SK-N-SH treated with all-trans-retinoic acid at 6 μM for 48 hours (cell line): ENCODE data around the gene SIGLEC9.

Experiments used
- ATAC-seq: fragments of 200-7000 bp; cut with Tn5 transposase; 3 replicates; pipeline ENCODE4 v1.9.1; 2020; ENCODE audit warnings: mild to moderate bottlenecking, moderate library complexity
- ARNTL ChIP-seq: fragments of 450-650 bp; formaldehyde crosslinking; IDR thresholded peaks from 2 replicates; pipeline ENCODE4 v1.5.0; 2020; ENCODE audit warnings: low read depth, mild to moderate bottlenecking, moderate library complexity, borderline replicate concordance
- BACH2 ChIP-seq: fragments of 250-450 bp; sonication (Bioruptor Pico); IDR thresholded peaks from 2 replicates; pipeline ENCODE4 v1.9.0; 2021; ENCODE audit warnings: mild to moderate bottlenecking, borderline replicate concordance
- CREB5 ChIP-seq: fragments of 250-450 bp; sonication (Bioruptor Pico); IDR thresholded peaks from 2 replicates; pipeline ENCODE4 v1.5.1; 2020; ENCODE audit warnings: low read depth, mild to moderate bottlenecking, moderate library complexity
- CSDC2 ChIP-seq: fragments of 250-450 bp; sonication (Bioruptor Pico); IDR thresholded peaks from 2 replicates; pipeline ENCODE4 v1.5.0; 2020; ENCODE audit warnings: mild to moderate bottlenecking, moderate library complexity
- CSRNP3 ChIP-seq: fragments of 250-450 bp; sonication (Bioruptor Pico); IDR thresholded peaks from 2 replicates; pipeline ENCODE4 v1.5.1; 2021; ENCODE audit warnings: mild to moderate bottlenecking, moderate library complexity
- ESRRG ChIP-seq: fragments of 250-450 bp; sonication (Bioruptor Pico); IDR thresholded peaks from 2 replicates; pipeline ENCODE4 v1.6.1; 2021; ENCODE audit warnings: mild to moderate bottlenecking
- GLIS3 ChIP-seq: fragments of 250-450 bp; sonication (Bioruptor Pico); IDR thresholded peaks from 2 replicates; pipeline ENCODE4 v1.5.0; 2020; ENCODE audit warnings: mild to moderate bottlenecking, moderate library complexity
- ISL1 ChIP-seq: fragments of 250-450 bp; sonication (Bioruptor Pico); IDR thresholded peaks from 2 replicates; pipeline ENCODE4 v2.1.2; 2022; ENCODE audit warnings: mild to moderate bottlenecking, moderate library complexity
- OSR1 ChIP-seq: fragments of 250-450 bp; sonication (Bioruptor Pico); IDR thresholded peaks from 2 replicates; pipeline ENCODE4 v1.8.0; 2022; ENCODE audit warnings: moderate library complexity, mild to moderate bottlenecking, inconsistent platforms
- PATZ1 ChIP-seq: fragments of 250-450 bp; sonication (Bioruptor Pico); IDR thresholded peaks from 2 replicates; pipeline ENCODE4 v1.8.0; 2020; ENCODE audit warnings: mild to moderate bottlenecking, moderate library complexity, borderline replicate concordance
- POU6F1 ChIP-seq: fragments of 250-450 bp; sonication (Bioruptor Pico); IDR thresholded peaks from 2 replicates; pipeline ENCODE4 v1.8.0; 2021; ENCODE audit warnings: low read depth, mild to moderate bottlenecking, moderate library complexity, borderline replicate concordance
- PPARA ChIP-seq: fragments of 250-450 bp; sonication (Bioruptor Pico); IDR thresholded peaks from 2 replicates; pipeline ENCODE4 v1.5.0; 2020; ENCODE audit warnings: mild to moderate bottlenecking, borderline replicate concordance
- TCF4 ChIP-seq: fragments of 250-450 bp; sonication (Bioruptor Pico); IDR thresholded peaks from 2 replicates; pipeline ENCODE4 v1.8.0; 2021; ENCODE audit warnings: mild to moderate bottlenecking, moderate library complexity, borderline replicate concordance
- TOX ChIP-seq: fragments of 250-450 bp; sonication (Bioruptor Pico); IDR thresholded peaks from 2 replicates; pipeline ENCODE4 v1.8.0; 2021; ENCODE audit warnings: mild to moderate bottlenecking, moderate library complexity, borderline replicate concordance
- TSHZ2 ChIP-seq: fragments of 250-450 bp; sonication (Bioruptor Pico); IDR thresholded peaks from 2 replicates; pipeline ENCODE4 v1.5.0; 2020; ENCODE audit warnings: mild to moderate bottlenecking, moderate library complexity
- ZC3H10 ChIP-seq: fragments of 250-450 bp; sonication (Bioruptor Pico); IDR thresholded peaks from 2 replicates; pipeline ENCODE4 v1.5.1; 2021; ENCODE audit warnings: mild to moderate bottlenecking, moderate library complexity
- ZFP3 ChIP-seq: fragments of 250-450 bp; sonication (Bioruptor Pico); IDR thresholded peaks from 2 replicates; pipeline ENCODE4 v1.5.0; 2020; ENCODE audit warnings: mild to moderate bottlenecking, moderate library complexity
- ZFP30 ChIP-seq: fragments of 450-650 bp; formaldehyde crosslinking; IDR thresholded peaks from 2 replicates; pipeline ENCODE4 v1.5.0; 2022; ENCODE audit warnings: mild to moderate bottlenecking, moderate library complexity
- ZNF565 ChIP-seq: fragments of 450-650 bp; formaldehyde crosslinking; conservative IDR thresholded peaks from 2 replicates; pipeline ENCODE4 v1.5.0; 2020; ENCODE audit warnings: low read depth, mild to moderate bottlenecking, moderate library complexity
- ZNF70 ChIP-seq: fragments of 450-650 bp; formaldehyde crosslinking; IDR thresholded peaks from 2 replicates; pipeline ENCODE4 v1.5.0; 2020; ENCODE audit warnings: mild to moderate bottlenecking, moderate library complexity

The SIGLEC9 gene

GRCh38 chr19:51098365-51099046, 26.2 kb upstream of the SIGLEC9 start (continued):
- TF ChIP-seq CREB5, result no peak

GRCh38 chr19:51099047-51099382, 25.7 kb upstream of the SIGLEC9 start:
- TF ChIP-seq ZFP3 (CRISPR knock-in tag) (no peak), OSR1 (CRISPR knock-in tag) (no peak), CSDC2 (CRISPR knock-in tag) (no peak), PPARA (no peak), ISL1 (CRISPR knock-in tag) (no peak), CREB5 (no peak), BACH2 (CRISPR knock-in tag) (no peak), TOX (CRISPR knock-in tag) (no peak), GLIS3 (CRISPR knock-in tag) (no peak), ESRRG (CRISPR knock-in tag) (no peak), TSHZ2 (no peak), POU6F1 (CRISPR knock-in tag) (no peak), ZFP30 (CRISPR knock-in tag) (no peak), ZC3H10 (CRISPR knock-in tag) (no peak), CSRNP3 (no peak), ZNF70 (no peak), ZNF565 (no peak), ARNTL (CRISPR knock-in tag) (no peak), PATZ1 (CRISPR knock-in tag) (no peak), TCF4 (CRISPR knock-in tag) (no peak)
- no peak for ATAC-seq

- ATAC-seq, result no peak
- TF ChIP-seq ARNTL (CRISPR knock-in tag) (no peak), GLIS3 (CRISPR knock-in tag) (no peak), PATZ1 (CRISPR knock-in tag) (no peak)
These were observed 24.1 kb upstream of the SIGLEC9 start for GRCh38 chr19:51100601-51101000.
